GM19238 (cell line): Measurements from ENCODE around the gene STARD13.
"Not testable (repeated sequence)": the region's sequence is repeated elsewhere in the genome, so short reads cannot be mapped to it uniquely, and the experiment has no call there.

Experiments
- DNase-seq: peaks from one replicate; pipeline ENCODE4 v3.0.0; 2011; ENCODE audit warnings: low spot score; ENCODE audit not compliant: insufficient read length

Gene STARD13

DNA sequence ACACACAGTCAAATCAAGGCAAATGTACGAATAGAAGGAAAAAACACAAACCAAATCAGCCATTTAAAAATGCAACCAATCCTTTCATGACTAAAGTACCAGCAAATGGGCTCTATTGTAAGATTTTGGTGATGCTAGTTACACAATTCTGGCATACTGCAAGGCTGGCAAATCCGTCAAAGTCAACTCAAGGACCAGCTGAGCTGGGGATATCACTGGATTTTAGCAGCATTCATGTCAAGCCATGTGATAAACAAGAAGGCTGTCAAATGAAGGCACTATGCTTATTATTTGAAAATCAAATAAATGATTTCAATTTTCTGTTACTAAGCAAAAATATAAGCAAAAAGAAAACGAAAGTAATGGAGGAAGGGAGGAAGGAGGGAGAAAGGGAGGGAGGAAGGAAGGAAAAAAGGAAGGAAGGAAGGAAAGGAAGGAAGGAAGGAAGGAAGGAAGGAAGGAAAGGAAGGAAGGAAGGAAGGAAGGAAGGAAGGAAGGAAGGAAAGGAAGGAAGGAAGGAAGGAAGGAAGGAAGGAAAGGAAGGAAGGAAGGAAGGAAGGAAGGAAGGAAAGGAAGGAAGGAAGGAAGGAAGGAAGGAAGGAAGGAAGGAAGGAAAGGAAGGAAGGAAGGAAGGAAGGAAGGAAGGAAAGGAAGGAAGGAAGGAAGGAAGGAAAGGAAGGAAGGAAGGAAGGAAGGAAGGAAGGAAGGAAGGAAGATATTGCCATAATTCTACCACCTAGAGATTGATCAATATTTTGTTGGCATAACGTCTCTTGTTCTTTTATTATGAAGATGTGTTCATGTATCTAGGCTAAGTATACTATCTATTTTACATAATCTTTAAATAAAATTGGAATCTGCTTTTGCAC, 108.0 kb downstream of the STARD13 start:
- DNase-seq = not testable (repeated sequence)

DNA sequence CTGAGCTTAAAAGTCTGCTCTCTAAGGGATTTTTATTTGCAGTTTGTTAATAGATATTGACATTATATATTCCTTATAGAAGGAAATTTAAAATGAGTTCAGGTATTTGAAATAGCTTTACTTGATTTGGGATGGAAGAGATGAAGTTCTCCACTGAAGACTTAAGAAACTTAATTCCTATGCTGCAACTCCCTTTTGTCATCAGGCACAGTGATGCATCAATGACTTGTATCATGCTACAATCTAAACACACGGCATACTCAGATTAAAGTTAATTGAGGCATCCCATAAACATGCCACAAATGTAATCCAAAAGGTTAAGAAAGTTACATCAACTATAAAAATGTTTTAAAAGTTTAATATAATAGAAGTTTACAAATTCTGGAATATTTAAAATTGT, 109.0 kb downstream of the STARD13 start:
- DNase-seq = no peak

DNA sequence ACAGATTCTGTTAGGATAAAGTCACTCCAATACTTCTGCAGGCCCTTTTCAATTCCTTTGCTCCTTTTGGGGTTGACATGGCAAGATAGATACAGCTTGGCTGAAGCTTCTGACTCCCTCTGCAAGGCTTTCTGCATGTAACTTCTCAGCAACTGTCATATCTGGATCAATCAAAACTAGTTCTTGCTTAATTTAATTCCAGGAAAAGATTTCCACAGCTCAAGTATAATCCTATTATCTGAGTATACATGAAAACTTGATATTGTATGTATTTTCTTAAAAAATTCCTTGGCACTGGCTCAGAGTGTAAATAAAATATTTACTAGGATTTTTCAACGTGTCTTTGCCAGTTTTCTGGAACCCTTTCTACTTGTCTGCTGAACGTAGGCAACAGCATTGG, 109.6 kb downstream of the STARD13 start:
- DNase-seq = no peak

DNA sequence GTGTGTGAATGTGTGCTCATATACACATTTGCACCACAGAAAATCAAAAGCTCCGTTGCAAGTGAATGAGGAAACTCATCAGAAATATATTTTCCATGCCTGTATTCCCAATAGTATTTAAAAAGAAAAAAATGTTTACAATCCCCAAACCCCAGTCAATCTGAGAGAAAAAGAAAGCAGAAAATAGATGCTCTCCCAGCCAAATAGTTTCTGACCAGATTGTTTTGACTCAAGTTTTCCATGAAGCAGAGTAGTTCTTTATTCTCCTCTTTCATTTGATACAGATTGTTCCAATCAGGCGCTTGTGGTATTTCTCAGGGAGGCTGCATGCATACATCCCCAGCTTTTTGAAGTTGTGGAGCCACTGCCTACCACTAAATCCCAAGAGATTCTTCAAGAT, 110.6 kb downstream of the STARD13 start:
- no peak for DNase-seq

DNA sequence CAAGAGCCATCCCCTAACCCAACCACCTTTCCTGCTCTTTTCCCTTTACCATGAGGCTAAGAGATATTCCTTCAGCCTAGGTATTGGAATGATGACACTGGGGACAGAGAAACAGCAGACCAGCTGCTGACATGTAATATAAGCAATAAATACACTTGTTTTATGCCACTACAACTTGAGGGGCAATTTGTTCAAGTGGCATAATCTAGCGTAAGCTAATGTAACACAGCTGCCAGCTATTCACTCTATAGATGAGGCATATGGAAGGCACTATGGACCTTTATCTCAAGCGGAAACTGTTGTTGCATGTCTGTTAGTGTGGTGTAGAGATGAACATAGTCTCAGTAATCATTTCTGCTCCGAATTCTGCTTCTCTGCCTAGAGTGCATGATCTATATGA, 111.1 kb downstream of the STARD13 start:
- DNase-seq = no peak

DNA sequence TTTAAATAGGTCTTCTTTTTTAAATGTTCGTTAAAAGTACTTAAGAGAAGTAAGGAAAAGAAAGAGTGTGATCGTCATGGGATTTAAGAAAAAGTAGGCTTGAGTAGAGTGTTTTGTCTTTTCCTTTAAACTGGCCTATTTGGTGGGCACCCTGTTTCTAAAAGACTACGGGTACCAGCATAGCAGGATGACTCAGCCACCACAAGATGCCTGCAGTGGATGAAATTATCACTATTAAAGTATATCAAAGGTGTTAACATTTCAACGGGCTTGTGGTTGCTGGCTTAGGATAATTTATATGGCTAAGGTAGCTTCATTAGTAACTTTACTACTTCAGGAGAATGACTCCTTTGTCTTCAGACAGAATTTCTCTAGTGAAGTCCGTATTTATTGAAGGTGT, 112.6 kb downstream of the STARD13 start:
- no peak for DNase-seq

DNA sequence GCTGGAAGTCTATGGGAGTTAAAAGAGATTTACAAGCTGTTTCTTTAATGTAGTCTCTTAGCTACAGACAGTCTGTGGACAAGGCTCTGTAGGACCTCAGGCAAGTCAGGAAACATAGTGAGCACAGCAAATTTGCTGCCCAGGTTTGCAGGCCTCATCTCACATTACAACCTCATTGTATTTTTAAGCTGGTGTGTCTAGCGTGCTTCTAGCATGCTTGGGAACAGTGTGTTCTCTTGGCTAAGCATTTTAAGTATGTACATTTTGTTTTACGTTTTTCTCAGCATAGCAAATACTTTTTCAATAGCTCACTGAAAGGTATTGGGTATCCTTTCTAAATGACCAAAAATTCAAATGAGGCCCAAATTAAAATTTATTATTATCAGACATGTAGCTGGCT, 113.2 kb downstream of the STARD13 start:
- DNase-seq = no peak

GRCh38 chr13:33169273-33169980, 116.1 kb downstream of the STARD13 start:
- no peak for DNase-seq

DNA sequence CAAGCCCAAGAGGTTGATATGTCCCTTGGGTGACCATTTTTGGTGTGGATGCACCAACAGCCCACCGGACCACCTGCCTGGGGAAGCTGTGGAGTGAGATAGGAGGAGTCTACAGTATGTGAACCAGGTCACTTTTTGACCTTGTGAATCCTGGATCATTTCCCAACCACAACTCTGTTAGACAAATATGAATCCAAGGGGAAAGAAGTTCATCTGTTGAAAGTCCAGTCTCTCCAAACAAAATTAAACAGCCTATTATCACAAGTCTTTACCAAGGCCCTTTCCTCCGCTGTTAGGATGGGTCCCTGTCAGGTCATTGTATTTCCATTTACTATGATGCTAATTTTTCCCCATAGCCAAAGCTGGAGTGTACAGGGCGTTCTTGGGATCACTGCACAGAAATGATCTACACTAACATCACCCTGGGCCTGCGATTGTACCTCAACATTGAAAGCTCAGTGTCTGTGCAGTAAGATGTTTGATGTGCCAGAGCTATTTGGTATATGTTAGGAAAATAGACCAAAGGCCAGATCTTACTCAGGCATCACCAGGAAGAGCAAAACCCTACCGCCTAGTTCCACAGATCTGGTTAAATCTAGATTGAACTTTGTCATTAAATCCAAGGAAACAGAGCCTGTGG, 117.1 kb downstream of the STARD13 start:
- DNase-seq = no peak

DNA sequence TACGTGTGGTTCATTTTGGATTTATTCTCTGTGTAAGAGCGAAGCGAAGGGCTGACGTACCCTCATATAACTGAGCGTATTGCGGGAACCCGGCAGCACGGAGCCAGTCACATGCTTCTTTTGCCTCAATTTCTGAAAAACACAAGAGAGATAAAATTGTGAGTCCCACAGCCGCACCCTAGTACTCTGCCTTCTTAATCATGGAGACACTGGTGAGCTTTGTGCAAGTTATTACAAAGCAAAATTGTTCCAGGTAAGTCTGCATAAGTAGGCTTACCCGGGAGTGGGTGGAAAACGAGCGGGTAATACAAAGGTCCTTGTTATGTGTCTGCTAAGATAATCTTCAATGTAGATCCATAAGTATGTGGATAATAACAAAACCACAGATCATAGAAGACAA, 118.1 kb downstream of the STARD13 start:
- DNase-seq = no peak

GRCh38 chr13:33165787-33166186, 119.8 kb downstream of the STARD13 start:
- no peak for DNase-seq

DNA sequence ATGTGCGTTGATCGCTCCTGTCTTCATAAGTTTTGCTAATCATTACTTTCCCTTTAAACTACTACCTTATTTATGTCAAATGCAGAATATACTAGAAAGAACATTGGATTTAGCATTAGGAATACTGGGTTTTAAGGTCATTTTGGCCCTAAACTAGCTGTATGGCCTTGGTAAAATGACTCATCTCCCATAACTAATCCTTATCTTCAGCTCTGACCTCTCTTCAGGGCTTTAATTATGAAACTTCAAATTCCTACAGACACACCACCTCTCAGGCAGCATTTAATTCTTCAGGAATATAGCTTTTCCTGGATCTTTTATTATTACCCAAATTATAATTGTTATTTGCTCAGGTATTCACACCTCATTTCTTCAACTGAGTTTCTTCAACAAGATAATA, 121.2 kb downstream of the STARD13 start:
- no peak for DNase-seq

DNA sequence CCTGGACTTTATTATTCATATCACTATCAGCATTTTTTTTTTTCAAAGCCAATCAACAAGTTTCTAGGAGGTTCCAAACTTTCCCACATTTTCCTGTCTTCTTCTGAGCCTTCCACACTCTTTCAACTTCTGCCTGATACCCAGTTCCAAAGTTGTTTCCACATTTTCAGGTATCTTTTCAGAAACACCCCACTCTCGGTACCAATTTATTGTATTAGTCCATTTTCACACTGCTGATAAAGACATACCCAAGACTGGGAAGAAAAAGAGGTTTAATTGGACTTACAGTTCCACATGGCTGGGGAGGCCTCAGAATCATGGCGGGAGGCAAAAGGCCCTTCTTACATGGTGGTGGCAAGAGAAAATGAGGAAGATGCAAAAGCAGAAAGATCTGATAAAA, 122.8 kb downstream of the STARD13 start:
- DNase-seq = not testable (repeated sequence)

DNA sequence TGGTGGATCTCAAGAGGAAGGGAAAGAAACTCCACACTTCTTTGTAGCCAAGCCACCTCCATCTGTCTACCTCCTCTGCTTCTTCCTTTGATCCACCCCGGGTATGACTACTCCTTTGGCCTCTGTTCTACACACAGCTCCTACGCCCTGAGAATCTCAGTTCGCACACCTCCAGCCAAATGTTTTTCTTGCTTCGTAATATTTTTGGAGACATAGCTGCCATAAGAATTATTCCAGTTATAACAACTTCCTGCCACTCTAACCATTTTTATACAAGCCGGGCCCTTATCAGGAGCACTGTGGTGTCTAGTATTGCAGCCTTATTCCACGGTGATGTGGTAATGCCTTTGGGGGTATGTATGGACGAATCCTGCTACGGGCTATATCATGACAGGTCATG, 126.7 kb downstream of the STARD13 start:
- no peak for DNase-seq

DNA sequence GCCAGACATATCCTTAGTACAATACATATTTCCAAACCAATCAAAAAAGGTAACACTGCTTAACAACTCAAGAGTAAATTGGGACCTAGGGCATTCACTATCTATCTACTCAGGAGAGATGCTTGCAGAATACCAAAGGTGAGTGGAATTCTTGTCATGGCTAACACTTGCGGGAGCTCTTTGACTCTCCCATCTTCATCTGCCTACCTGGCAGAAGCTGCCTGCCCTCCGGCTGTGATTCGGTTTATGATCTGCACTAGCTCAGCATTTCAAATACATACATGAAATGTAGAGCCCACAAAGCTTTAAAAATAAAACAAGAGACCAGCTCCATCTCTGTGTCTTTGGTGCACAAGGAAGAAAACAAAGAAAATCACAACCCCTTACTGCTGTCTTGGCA, 127.3 kb downstream of the STARD13 start:
- DNase-seq = no peak

DNA sequence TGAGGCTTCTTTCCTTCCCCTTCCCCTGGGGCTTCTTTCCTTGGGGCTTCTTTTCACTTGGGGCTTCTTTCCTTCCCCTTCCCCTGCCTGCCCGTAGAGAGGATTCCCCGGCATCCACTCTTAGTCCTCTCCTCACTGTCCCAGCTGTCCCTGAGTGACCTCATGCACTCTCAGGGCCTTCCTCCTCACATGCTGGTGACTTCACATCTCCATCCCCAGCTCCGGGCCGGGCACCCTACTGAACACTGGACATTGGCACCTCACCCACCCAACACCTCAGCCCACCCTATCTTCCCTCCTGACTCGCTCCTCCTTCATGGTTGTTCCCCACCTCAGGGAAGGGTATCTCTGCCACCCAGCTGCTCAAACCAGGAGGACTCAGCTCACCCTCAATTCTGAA, 130.6 kb downstream of the STARD13 start:
- DNase-seq = no peak

- no peak for DNase-seq
Measured at GRCh38 chr13:33153421-33154404, 131.8 kb downstream of the STARD13 start.

DNA sequence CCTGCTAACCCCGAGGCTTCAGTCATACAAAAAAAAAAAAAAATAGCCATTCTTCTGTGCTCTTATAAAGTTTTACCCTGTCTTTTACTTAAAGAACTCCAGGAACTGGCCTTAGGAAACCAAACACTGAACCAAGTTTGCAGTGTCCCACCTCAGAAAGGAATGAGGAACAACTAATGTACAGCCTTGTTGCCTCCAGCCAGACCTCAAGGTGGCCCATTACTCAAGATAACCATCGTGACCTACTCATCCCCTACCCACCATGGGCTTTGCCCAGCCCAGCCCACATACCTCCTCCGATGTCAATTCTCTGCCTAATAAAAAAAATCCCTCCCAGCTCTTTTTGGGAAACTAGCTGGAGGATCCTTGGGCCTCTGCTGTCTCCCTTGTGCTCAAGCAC, 133.2 kb downstream of the STARD13 start:
- DNase-seq = no peak

- no peak for DNase-seq
Measured at GRCh38 chr13:33150662-33151061, 134.9 kb downstream of the STARD13 start.

DNA sequence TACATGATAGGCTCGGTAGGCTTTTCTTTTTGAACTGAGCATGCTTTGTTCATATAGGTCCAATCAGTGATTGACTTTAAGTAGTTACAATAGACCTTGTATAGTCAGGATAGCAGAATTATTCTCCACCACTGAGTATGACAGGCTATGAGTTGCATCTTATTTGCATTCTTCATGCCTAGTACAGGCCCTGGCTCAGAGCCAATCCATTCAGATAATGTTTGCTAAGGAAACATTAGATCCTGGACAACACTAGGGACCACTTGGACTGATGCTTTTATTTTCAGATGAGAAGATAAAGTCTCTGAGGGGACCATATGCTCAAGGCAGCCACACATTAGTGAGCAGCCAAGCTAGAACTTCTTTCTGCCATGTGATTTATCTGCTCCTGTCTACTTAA, 135.4 kb downstream of the STARD13 start:
- no peak for DNase-seq

GRCh38 chr13:33147832-33148231, 137.7 kb downstream of the STARD13 start:
- DNase-seq = no peak
